ENCODE measurements around the gene FHAD1.
"Not testable (repeated sequence)": the region's sequence is repeated elsewhere in the genome, so short reads cannot be mapped to it uniquely, and the experiment has no call there.

The FHAD1 gene

GRCh38 chr1:15370781-15371520 is 123.9 kb downstream of the FHAD1 start:
- Histone ChIP-seq H3K4me2 (ENCODE audit: low read length) (no peak overlapping the region), H3K4me1 (ENCODE audit: low read length) (no peaks in the 10 kb centered on the region), H3K9me3 (ENCODE audit: insufficient read depth, low read length) (no peaks in the 10 kb centered on the region), H3K36me3 (replicated peaks; ENCODE audit: low read depth, low read length) (no peaks in the 10 kb centered on the region), H3K27ac (ENCODE audit: low read length) (no peak overlapping the region), H3K79me2 (ENCODE audit: low read length) (no peaks in the 10 kb centered on the region), H3K9ac (ENCODE audit: low read length) (no peak overlapping the region), H4K20me1 (ENCODE audit: insufficient read depth, low read length) (no peaks in the 10 kb centered on the region), H3K27me3 (ENCODE audit: low read depth, low read length) (no peaks in the 10 kb centered on the region), H3K4me3 (ENCODE audit: low read length) (no peak overlapping the region), H2AFZ (ENCODE audit: low read depth, low read length) (no peak overlapping the region)
- TF ChIP-seq CTCF (IDR thresholded peaks at IDR 0.05; ENCODE audit: low read depth, low read length), result no peak
- no peak for TF ChIP-seq EZH2phosphoT487 (IDR thresholded peaks at IDR 0.05; ENCODE audit: low read depth)

- Histone ChIP-seq H3K9ac (ENCODE audit: low read length) (no peak overlapping the region), H3K4me3 (ENCODE audit: low read length) (no peak overlapping the region), H3K4me1 (ENCODE audit: low read length) (no peaks in the 10 kb centered on the region), H3K9me3 (ENCODE audit: insufficient read depth, low read length) (no peaks in the 10 kb centered on the region), H3K27ac (ENCODE audit: low read length) (no peak overlapping the region), H3K79me2 (ENCODE audit: low read length) (no peaks in the 10 kb centered on the region), H3K27me3 (ENCODE audit: low read depth, low read length) (no peaks in the 10 kb centered on the region), H3K36me3 (replicated peaks; ENCODE audit: low read depth, low read length) (no peaks in the 10 kb centered on the region), H2AFZ (ENCODE audit: low read depth, low read length) (no peak overlapping the region), H4K20me1 (ENCODE audit: insufficient read depth, low read length) (no peaks in the 10 kb centered on the region), H3K4me2 (ENCODE audit: low read length) (no peak overlapping the region)
- TF ChIP-seq EZH2phosphoT487 (IDR thresholded peaks at IDR 0.05; ENCODE audit: low read depth), result no peak
- TF ChIP-seq CTCF (IDR thresholded peaks at IDR 0.05; ENCODE audit: low read depth, low read length), result no peak
Observed at GRCh38 chr1:15371610-15372545, 124.9 kb downstream of the FHAD1 start.

- Histone ChIP-seq H3K36me3 (replicated peaks; ENCODE audit: low read depth, low read length) (no peaks in the 10 kb centered on the region), H2AFZ (ENCODE audit: low read depth, low read length) (no peak overlapping the region), H3K27ac (ENCODE audit: low read length) (no peak overlapping the region), H3K4me1 (ENCODE audit: low read length) (no peaks in the 10 kb centered on the region), H3K4me2 (ENCODE audit: low read length) (no peak overlapping the region), H3K27me3 (ENCODE audit: low read depth, low read length) (peaks cover 4% of the 10 kb centered on the region; the same call in 1 of the 2 replicates), H4K20me1 (ENCODE audit: insufficient read depth, low read length) (no peaks in the 10 kb centered on the region), H3K4me3 (ENCODE audit: low read length) (no peak overlapping the region), H3K79me2 (ENCODE audit: low read length) (no peaks in the 10 kb centered on the region), H3K9ac (ENCODE audit: low read length) (no peak overlapping the region), H3K9me3 (ENCODE audit: insufficient read depth, low read length) (no peaks in the 10 kb centered on the region)
- TF ChIP-seq CTCF (IDR thresholded peaks at IDR 0.05; ENCODE audit: low read depth, low read length) (no peak), EZH2phosphoT487 (IDR thresholded peaks at IDR 0.05; ENCODE audit: low read depth) (no peak)
Observed at GRCh38 chr1:15378729-15379128, 131.7 kb downstream of the FHAD1 start.

- H3K9ac ChIP-seq (ENCODE audit: low read length); H4K20me1 ChIP-seq (ENCODE audit: insufficient read depth, low read length); H3K9me3 ChIP-seq (ENCODE audit: insufficient read depth, low read length); H3K36me3 ChIP-seq (replicated peaks; ENCODE audit: low read depth, low read length); H3K27me3 ChIP-seq (ENCODE audit: low read depth, low read length); H3K4me3 ChIP-seq (ENCODE audit: low read length); H2AFZ ChIP-seq (ENCODE audit: low read depth, low read length); H3K4me1 ChIP-seq (ENCODE audit: low read length); H3K4me2 ChIP-seq (ENCODE audit: low read length); H3K27ac ChIP-seq (ENCODE audit: low read length); H3K79me2 ChIP-seq (ENCODE audit: low read length): not testable (repeated sequence)
Observed at GRCh38 chr1:15379151-15379550, 132.1 kb downstream of the FHAD1 start.
